Natural killer cell treated with Interleukin-12 subunit alpha and Interleukin-12 subunit beta and Interleukin-15 and Interleukin-18, amount 100 ng/mL, for 72 hours (primary cell): ENCODE data around the gene MEF2B. TPM values are rescaled to one million over a fixed set of nuclear protein-coding genes. Genes with fewer than 3 reads are reported as not detected.
"Not testable (repeated sequence)": the region's sequence is repeated elsewhere in the genome, so short reads cannot be mapped to it uniquely, and the experiment has no call there.

Experiments used
- ATAC-seq, 2 donors: fragments of 150-1000 bp; cut with Tn5 transposase in 1 of 2; sonication (Bioruptor Pico), chemical (Tn5 transposase) in 1 of 2; 2 replicates each; pipeline ENCODE4 v1.10.0; 2021
- DNase-seq: peaks from one replicate; pipeline ENCODE4 v3.0.0; 2022; ENCODE audit warnings: low spot score
- H3K27ac Mint-ChIP-seq, 2 donors: 1 replicate in 1 of 2; 2 replicates in 1 of 2; pipeline ENCODE4 v1.8.0; 2022; ENCODE audit warnings: mixed read lengths in 2 of 2, mild to moderate bottlenecking in 1 of 2, moderate library complexity in 1 of 2
- H3K27me3 Mint-ChIP-seq, 2 donors: 1 replicate in 1 of 2; 2 replicates in 1 of 2; pipeline ENCODE4 v1.8.0; 2022; ENCODE audit warnings: mixed read lengths in 2 of 2
- H3K36me3 Mint-ChIP-seq: one replicate; pipeline ENCODE4 v1.8.0; 2022; ENCODE audit warnings: mixed read lengths
- H3K4me1 Mint-ChIP-seq, 2 donors: 1 replicate in 1 of 2; 2 replicates in 1 of 2; pipeline ENCODE4 v1.8.0; 2022; ENCODE audit warnings: low read depth in 2 of 2, mixed read lengths in 2 of 2, mild to moderate bottlenecking in 1 of 2
- H3K4me3 Mint-ChIP-seq: one replicate; pipeline ENCODE4 v1.8.0; 2022; ENCODE audit warnings: mixed read lengths
- H3K9me3 Mint-ChIP-seq: 2 replicates; pipeline ENCODE4 v1.8.0; 2022; ENCODE audit warnings: mixed read lengths
- total RNA-seq, 2 donors: library from RNA; stranded (reverse); gene quantifications; one replicate each; pipeline ENCODE4 v1.2.3, GENCODE V29; 2022

MEF2B gene
- total RNA-seq, 2 donors from 2014 or later = 2.4 to 5.9 TPM

DNA sequence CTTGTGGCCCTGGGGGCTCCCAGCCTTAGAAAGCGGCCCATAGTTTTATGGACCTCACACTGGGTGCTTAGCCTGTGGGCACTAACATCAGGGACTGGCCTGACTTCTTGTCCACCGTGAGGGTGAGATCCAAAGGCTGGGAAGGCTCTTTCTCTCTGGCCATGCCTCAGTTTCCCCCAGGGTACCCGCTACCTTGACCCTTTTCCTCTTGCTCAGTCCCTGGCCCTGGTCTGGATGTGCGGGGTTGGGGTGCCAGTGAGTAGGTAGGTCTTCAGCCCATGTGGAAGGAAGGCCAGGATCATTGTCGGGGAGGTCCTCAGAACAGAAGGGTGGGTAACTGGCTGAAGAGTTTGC, 30.2 kb downstream of the MEF2B start:
- Mint-ChIP-seq H3K4me3 (no peak overlapping the region), H3K9me3 (no peaks in the 10 kb centered on the region), H3K27me3 (no peaks in the 10 kb centered on the region), H3K27ac (no peak overlapping the region), H3K4me1 (peaks cover 17 to 27% of the 10 kb centered on the region in 2 donors), H3K36me3 (no peaks in the 10 kb centered on the region)
- no peak for DNase-seq
- ATAC-seq = no peak

DNA sequence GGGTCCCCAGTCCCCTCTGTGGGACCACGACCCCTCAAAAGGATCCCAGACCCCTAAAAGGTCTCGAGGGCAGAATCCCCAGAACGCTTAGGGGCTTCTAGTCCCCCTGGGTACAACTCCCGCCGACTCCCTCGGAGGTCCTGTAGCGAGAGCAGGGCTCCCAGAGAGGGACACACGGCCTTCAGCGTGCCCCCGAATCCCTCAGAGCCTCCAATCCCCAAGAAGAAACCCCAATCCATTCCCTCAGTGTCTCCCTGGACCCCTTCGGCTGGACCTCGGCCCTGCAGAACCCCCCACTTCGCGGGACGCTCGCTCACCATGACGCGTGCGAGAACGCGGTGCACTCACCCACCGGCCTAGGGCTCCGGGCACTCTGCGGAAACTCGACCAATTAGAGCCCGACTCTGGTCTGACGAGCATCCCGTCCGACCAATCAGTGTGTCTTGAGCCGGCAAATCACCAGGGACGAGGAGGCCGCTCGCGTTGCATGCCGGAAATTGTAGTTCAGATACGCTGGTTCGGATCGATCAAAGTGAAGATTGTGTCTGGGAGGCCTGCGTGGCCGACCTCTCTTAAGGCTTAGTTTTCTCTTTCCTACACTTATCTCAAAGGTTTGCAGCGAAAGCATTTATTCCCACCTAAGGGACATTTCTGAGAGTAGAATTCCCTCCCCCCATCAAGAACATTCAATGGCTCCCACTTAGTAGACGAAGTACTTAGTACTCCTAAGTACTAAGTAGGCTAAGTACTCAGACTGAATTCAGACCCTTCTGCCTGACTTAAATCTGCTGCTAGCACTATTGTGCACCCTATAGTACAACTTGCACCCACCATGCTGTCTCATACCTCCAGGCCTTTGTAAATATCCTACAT, 31.7 kb downstream of the MEF2B start, which contains the start of gene TMEM161A:
Gene TMEM161A (minus strand): TSS at position 370 of the 873 bp plus-strand sequence. CDS start 50 bp downstream, at position 320.
- peak within 1 kb of the TSS; percentile 89 to 93 for H3K27ac Mint-ChIP-seq

DNA sequence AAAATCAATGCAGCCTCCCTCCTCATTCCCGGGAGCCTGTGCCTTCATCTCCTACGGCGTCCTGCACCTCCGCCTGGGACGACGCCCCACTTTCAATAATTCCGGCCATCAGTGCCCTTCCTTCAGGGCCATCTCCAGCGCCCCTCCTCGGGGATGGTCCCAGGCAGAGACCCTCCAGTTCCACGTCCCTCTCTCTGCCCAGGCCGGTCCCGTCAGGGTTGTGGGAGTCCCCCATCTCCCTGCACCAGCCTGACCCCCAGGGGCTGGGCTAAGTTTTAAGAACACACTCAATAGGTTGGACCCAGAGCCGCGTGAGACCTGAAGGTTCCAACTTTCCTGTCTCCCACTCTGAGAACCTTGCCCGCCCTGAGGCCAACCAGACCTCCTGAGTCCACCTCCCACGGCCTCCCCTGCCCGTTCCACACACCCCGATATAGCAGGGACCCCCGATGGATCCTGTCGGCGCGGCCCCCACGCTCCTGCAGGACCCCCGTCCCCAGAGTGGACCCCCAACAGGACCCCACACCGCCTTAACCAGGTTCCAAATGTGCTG, 32.4 kb downstream of the MEF2B start:
- peaks cover 17 to 27% of the 10 kb centered on the region in 2 donors for H3K4me1 Mint-ChIP-seq
- peak overlapping the region; percentile 92 for H3K4me3 Mint-ChIP-seq
- no peak for DNase-seq
- ATAC-seq = no peak
- no peaks in the 10 kb centered on the region for H3K9me3 Mint-ChIP-seq
- no peaks in the 10 kb centered on the region for H3K36me3 Mint-ChIP-seq
- no peaks in the 10 kb centered on the region for H3K27me3 Mint-ChIP-seq
- H3K27ac Mint-ChIP-seq = peak overlapping the region; percentile 89 to 93

More for the DNA sequence above, 31.7 kb downstream of the MEF2B start, which contains the start of gene TMEM161A:
- peak; percentile 100 for ATAC-seq
- Mint-ChIP-seq H3K36me3 (no peaks in the 10 kb centered on the region), H3K9me3 (no peaks in the 10 kb centered on the region), H3K4me3 (peak within 1 kb of the TSS; percentile 92), H3K27me3 (no peaks in the 10 kb centered on the region), H3K4me1 (peaks cover 17 to 27% of the 10 kb centered on the region in 2 donors)
- DNase-seq = peak; percentile 98

DNA sequence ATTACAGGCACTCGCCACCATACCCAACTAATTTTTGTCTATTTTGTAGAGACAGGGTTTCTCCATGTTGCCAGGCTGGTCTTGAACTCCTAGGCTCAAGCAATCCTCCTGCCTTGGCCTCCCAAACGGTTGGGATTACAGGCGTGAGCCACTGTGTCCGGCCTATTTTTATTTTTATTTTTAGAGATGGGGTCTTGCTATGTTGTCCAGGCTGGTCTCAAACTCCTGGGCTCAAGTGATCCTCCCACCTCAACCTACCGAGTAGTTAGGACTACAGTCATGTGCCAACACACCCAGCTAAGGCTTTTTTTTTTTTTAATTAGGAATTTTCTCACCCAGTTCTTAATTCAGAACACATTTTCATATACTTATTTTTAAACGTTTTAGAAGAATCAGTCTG, 34.4 kb downstream of the MEF2B start:
- not testable (repeated sequence) for ATAC-seq, H3K4me3 Mint-ChIP-seq, H3K27ac Mint-ChIP-seq, DNase-seq, H3K27me3 Mint-ChIP-seq, H3K9me3 Mint-ChIP-seq, H3K36me3 Mint-ChIP-seq
- H3K4me1 Mint-ChIP-seq = peaks cover 17 to 27% of the 10 kb centered on the region in 2 donors

DNA sequence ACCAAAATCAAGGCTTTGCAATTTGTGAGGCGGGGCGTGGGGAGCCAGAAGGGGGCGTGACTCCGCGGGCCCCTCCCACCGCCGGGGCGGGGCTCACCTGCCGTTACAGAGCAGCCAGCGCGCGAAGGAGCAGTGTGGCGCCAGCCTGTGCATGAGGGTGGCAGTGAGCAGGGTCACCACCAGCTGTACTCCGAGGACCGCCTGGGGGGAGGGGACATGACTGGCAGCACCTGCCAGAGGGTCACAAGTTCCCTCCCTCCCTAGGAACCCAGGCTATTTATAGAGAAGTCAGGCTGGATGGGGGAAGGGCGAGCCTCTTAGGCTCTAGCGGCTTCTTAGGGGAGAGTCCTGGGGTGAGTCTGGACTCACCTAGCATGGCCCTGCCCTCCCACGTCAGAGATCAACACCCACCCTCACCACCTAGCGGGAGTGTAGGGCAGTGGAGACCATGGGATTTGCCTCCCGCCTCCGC, 35.3 kb downstream of the MEF2B start:
- no peaks in the 10 kb centered on the region for H3K9me3 Mint-ChIP-seq
- no peaks in the 10 kb centered on the region for H3K27me3 Mint-ChIP-seq
- DNase-seq (no peak), ATAC-seq (no peak)
- no peaks in the 10 kb centered on the region for H3K36me3 Mint-ChIP-seq
- H3K27ac Mint-ChIP-seq = no peak overlapping the region
- no peak overlapping the region for H3K4me3 Mint-ChIP-seq
- peaks cover 17 to 27% of the 10 kb centered on the region in 2 donors for H3K4me1 Mint-ChIP-seq

DNA sequence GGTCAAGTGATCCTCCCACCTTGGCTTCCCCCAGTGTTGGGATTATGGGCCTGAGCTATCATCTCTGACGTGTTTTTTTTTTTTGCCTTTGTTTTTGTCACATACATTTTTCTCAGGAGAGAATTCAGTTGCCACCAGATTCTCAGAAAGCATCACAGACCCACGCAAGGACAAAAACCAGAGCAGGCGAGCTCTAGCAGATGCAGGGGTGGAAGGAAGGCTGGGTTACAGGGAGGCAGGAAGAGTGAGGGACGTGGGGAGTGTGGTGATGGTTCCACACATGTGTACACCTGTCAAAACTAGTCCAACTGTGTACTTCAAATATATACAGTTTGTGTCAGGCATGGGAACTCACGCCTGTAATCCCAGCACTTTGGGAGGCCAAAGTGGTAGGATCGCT, 36.1 kb downstream of the MEF2B start:
- Mint-ChIP-seq H3K9me3 (no peaks in the 10 kb centered on the region), H3K27me3 (no peaks in the 10 kb centered on the region), H3K27ac (no peak overlapping the region), H3K36me3 (no peaks in the 10 kb centered on the region), H3K4me1 (peaks cover 17 to 25% of the 10 kb centered on the region in 2 donors), H3K4me3 (no peak overlapping the region)
- ATAC-seq (no peak), DNase-seq (no peak)

DNA sequence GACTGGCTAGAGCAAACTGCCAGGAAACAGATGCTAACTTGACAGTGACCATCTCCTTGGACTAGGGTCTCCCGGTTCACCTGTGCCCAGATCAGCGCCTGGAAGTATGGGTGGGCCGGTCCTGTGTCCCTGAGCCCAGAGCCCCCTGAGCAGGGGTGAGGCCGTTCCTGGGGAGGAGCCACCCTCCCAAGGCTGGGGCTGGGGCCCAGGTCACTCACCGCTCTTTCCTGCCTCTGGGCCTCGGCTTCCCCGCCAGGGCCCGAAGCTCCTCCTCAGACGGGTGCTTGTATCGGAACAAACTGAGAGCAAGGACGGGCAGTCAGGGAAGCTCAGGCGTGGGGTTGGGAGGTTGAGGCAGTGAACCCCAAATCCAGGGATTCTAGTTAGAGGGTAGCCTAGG, 37.2 kb downstream of the MEF2B start:
- no peak overlapping the region for H3K4me3 Mint-ChIP-seq
- no peaks in the 10 kb centered on the region for H3K36me3 Mint-ChIP-seq
- no peak overlapping the region for H3K27ac Mint-ChIP-seq
- peak in 1 of 2 donors; percentile 31 for ATAC-seq
- DNase-seq = peak; percentile 44
- H3K9me3 Mint-ChIP-seq = no peaks in the 10 kb centered on the region
- peaks cover 7 to 15% of the 10 kb centered on the region in 2 donors for H3K4me1 Mint-ChIP-seq
- no peaks in the 10 kb centered on the region for H3K27me3 Mint-ChIP-seq

DNA sequence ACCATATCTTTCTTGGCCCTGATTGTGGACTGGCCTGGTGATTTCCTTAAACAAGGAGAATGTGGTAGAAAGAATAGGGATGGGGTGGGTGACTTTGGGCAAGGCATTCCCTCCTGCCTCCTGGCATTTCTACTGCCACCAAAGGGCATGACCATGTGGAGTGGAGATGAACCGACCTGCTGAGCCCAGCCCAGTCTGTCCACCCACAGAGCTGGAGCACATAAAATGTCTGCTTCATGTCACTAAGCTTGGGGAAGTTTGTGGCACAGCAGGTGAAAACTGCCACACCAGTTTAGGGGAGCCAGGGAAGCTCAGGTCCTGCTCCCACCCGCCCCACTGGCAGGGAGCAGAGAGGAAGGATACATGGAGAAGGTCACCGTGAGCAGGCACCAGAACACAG, 38.1 kb downstream of the MEF2B start:
- ATAC-seq (no peak), DNase-seq (peak; percentile 48)
- Mint-ChIP-seq H3K4me1 (peaks cover 0 to 7% of the 10 kb centered on the region in 2 donors), H3K9me3 (no peaks in the 10 kb centered on the region), H3K27me3 (no peaks in the 10 kb centered on the region), H3K27ac (no peak overlapping the region), H3K36me3 (no peaks in the 10 kb centered on the region), H3K4me3 (no peak overlapping the region)

- ATAC-seq (no peak), DNase-seq (no peak)
- Mint-ChIP-seq H3K9me3 (peaks cover 5% of the 10 kb centered on the region), H3K27ac (no peak overlapping the region), H3K4me3 (no peak overlapping the region), H3K4me1 (peaks cover 0 to 4% of the 10 kb centered on the region in 2 donors), H3K27me3 (no peaks in the 10 kb centered on the region), H3K36me3 (peaks cover 14% of the 10 kb centered on the region)
Measured at GRCh38 chr19:19126102-19126501, 44.0 kb downstream of the MEF2B start.

GRCh38 chr19:19123386-19123785, 46.7 kb downstream of the MEF2B start:
- DNase-seq (no peak), ATAC-seq (no peak)
- no peaks in the 10 kb centered on the region for H3K27me3 Mint-ChIP-seq
- peaks cover 5% of the 10 kb centered on the region for H3K9me3 Mint-ChIP-seq
- peaks cover 14% of the 10 kb centered on the region for H3K36me3 Mint-ChIP-seq
- no peak overlapping the region for H3K4me3 Mint-ChIP-seq
- no peak overlapping the region for H3K27ac Mint-ChIP-seq
- peaks cover 0 to 4% of the 10 kb centered on the region in 2 donors for H3K4me1 Mint-ChIP-seq

DNA sequence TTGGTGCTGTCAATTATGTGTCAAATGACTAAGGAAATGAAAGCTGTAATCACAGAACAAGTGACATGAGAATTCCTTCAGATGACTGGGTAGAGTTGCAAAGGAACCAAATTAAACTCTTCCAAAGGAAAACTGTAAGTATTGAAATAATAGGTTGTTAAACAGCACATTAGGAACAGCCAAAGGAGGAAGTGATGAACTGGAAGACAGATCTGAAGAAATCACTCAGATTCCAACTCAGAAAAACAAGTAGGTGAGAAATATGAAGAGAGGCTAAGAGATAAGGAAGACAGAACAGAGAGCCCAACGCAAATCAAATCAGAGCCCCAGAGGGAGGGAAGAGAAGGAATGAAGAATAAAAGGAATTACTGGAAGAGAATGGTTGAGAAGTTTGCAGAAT, 47.2 kb downstream of the MEF2B start:
- peaks cover 5% of the 10 kb centered on the region for H3K9me3 Mint-ChIP-seq
- H3K27me3 Mint-ChIP-seq = no peaks in the 10 kb centered on the region
- DNase-seq = no peak
- peaks cover 14% of the 10 kb centered on the region for H3K36me3 Mint-ChIP-seq
- peaks cover 0 to 4% of the 10 kb centered on the region in 2 donors for H3K4me1 Mint-ChIP-seq
- no peak overlapping the region for H3K27ac Mint-ChIP-seq
- H3K4me3 Mint-ChIP-seq = no peak overlapping the region
- no peak for ATAC-seq

GRCh38 chr19:19121371-19121770, 48.7 kb downstream of the MEF2B start:
- DNase-seq = peak; percentile 5

GRCh38 chr19:19120308-19121231, 49.5 kb downstream of the MEF2B start:
- Mint-ChIP-seq H3K4me1 (peaks cover 2 to 4% of the 10 kb centered on the region in 2 donors), H3K36me3 (peaks cover 14% of the 10 kb centered on the region), H3K9me3 (peaks cover 5% of the 10 kb centered on the region), H3K4me3 (no peak overlapping the region), H3K27me3 (no peaks in the 10 kb centered on the region), H3K27ac (no peak overlapping the region)
- DNase-seq = peak; percentile 61
- ATAC-seq = peak; percentile 45 to 71

More at GRCh38 chr19:19121371-19121770, 48.7 kb downstream of the MEF2B start:
- Mint-ChIP-seq H3K4me3 (no peak overlapping the region), H3K4me1 (peaks cover 0 to 4% of the 10 kb centered on the region in 2 donors), H3K9me3 (peaks cover 5% of the 10 kb centered on the region), H3K36me3 (peaks cover 14% of the 10 kb centered on the region), H3K27me3 (no peaks in the 10 kb centered on the region), H3K27ac (no peak overlapping the region)
- ATAC-seq = no peak
